Neuronal stem cell (in vitro differentiated cells): ENCODE measurements around the gene CGB1.

Experiments
- DNase-seq: peaks from one replicate; pipeline ENCODE4 v3.0.0-alpha.2; 2013; ENCODE audit warnings: low spot score
- H2AFZ ChIP-seq: one replicate; pipeline ENCODE4 v1.6.1; 2013; ENCODE audit warnings: mild to moderate bottlenecking, low read length, inconsistent platforms
- H2AK5ac ChIP-seq: 2 replicates; pipeline ENCODE4 v1.6.1; 2013; ENCODE audit warnings: low read depth, mild to moderate bottlenecking, inconsistent platforms, low read length, moderate library complexity, mixed read lengths
- H2BK120ac ChIP-seq: 2 replicates; pipeline ENCODE4 v1.6.1; 2013; ENCODE audit warnings: low read depth, mild to moderate bottlenecking, inconsistent platforms, low read length, moderate library complexity, mixed read lengths
- H2BK12ac ChIP-seq: one replicate; pipeline ENCODE4 v1.6.1; 2013; ENCODE audit warnings: low read length, inconsistent platforms
- H2BK15ac ChIP-seq: 2 replicates; pipeline ENCODE4 v1.6.1; 2013; ENCODE audit warnings: mild to moderate bottlenecking, low read length, inconsistent platforms, mixed read lengths
- H2BK5ac ChIP-seq: one replicate; pipeline ENCODE4 v1.6.1; 2013; ENCODE audit warnings: inconsistent platforms, mild to moderate bottlenecking, low read length, moderate library complexity
- H3K14ac ChIP-seq: one replicate; pipeline ENCODE4 v1.6.1; 2013; ENCODE audit warnings: low read length, inconsistent platforms
- H3K18ac ChIP-seq: 2 replicates; pipeline ENCODE4 v1.6.1; 2013; ENCODE audit warnings: low read length, inconsistent platforms
- H3K23ac ChIP-seq: 2 replicates; pipeline ENCODE4 v1.6.1; 2013; ENCODE audit warnings: low read depth, mild to moderate bottlenecking, mixed read lengths, low read length, inconsistent platforms; ENCODE audit not compliant: poor library complexity
- H3K27ac ChIP-seq: replicated peaks from 3 replicates; pipeline ENCODE4 v1.5.1; 2013; ENCODE audit warnings: low read length, inconsistent platforms
- H3K27me3 ChIP-seq, 3 experiments: 2 replicates each; pipeline ENCODE4 v1.6.1; 2013; ENCODE audit warnings: low read length in 3 of 3, mild to moderate bottlenecking in 2 of 3, inconsistent platforms in 1 of 3, low read depth in 1 of 3, mixed read lengths in 1 of 3, moderate library complexity in 1 of 3; ENCODE audit not compliant: control insufficient read depth in 3 of 3, insufficient read depth in 3 of 3
- H3K36me3 ChIP-seq, 2 donors: replicated peaks in 1 of 2; 2 replicates each; pipeline ENCODE4 v1.6.1; 2013; ENCODE audit warnings: low read length in 2 of 2; ENCODE audit not compliant: control insufficient read depth in 2 of 2, insufficient read depth in 2 of 2
- H3K4ac ChIP-seq: 2 replicates; pipeline ENCODE4 v1.6.1; 2013; ENCODE audit warnings: inconsistent platforms, mild to moderate bottlenecking, low read length, moderate library complexity
- H3K4me1 ChIP-seq, 2 donors: 1 replicate in 1 of 2; 2 replicates in 1 of 2; pipeline ENCODE4 v1.6.1; 2013; ENCODE audit warnings: low read length in 2 of 2, low read depth in 1 of 2; ENCODE audit not compliant: control insufficient read depth in 2 of 2, insufficient read depth in 1 of 2
- H3K4me2 ChIP-seq: one replicate; pipeline ENCODE4 v1.6.1; 2013; ENCODE audit warnings: mild to moderate bottlenecking, low read length, inconsistent platforms; ENCODE audit not compliant: insufficient read depth, poor library complexity, severe bottlenecking
- H3K4me3 ChIP-seq, 2 donors: 2 replicates each; pipeline ENCODE4 v1.5.1; 2013; ENCODE audit warnings: low read length in 2 of 2, mild to moderate bottlenecking in 2 of 2, inconsistent platforms in 1 of 2, moderate library complexity in 1 of 2
- H3K79me1 ChIP-seq: one replicate; pipeline ENCODE4 v1.6.1; 2013; ENCODE audit warnings: low read depth, mild to moderate bottlenecking, inconsistent platforms, low read length, moderate library complexity
- H3K9ac ChIP-seq: one replicate; pipeline ENCODE4 v1.6.1; 2013; ENCODE audit warnings: mild to moderate bottlenecking, low read depth, low read length, inconsistent platforms; ENCODE audit not compliant: poor library complexity
- H3K9me3 ChIP-seq, 2 donors: replicated peaks in 1 of 2; 2 replicates each; pipeline versions ENCODE3 to v1.6.1; 2013; ENCODE audit warnings: low read length in 2 of 2, mild to moderate bottlenecking in 2 of 2, inconsistent platforms in 1 of 2, low read depth in 1 of 2, mixed read lengths in 1 of 2, moderate library complexity in 1 of 2; ENCODE audit not compliant: control insufficient read depth in 2 of 2, insufficient read depth in 1 of 2
- H4K8ac ChIP-seq: one replicate; pipeline ENCODE4 v1.6.1; 2013; ENCODE audit warnings: low read depth, mild to moderate bottlenecking, inconsistent platforms, low read length, moderate library complexity
- H4K91ac ChIP-seq: one replicate; pipeline ENCODE4 v1.6.1; 2013; ENCODE audit warnings: low read length, low read depth, mild to moderate bottlenecking, inconsistent platforms; ENCODE audit not compliant: poor library complexity
- WGBS, 2 donors: extraction: QIAGEN DNeasy Blood & Tissue Kit; methylation state at CpG; one replicate each; pipeline ENCODE4 v1.1.7; 2013; ENCODE audit warnings: missing lambda C conversion rate in 2 of 2, mixed read lengths in 1 of 2; ENCODE audit not compliant: insufficient read length in 2 of 2, insufficient replicate concordance in 1 of 2; ENCODE audit errors: extremely low coverage in 2 of 2; 5-methylcytosine and 5-hydroxymethylcytosine counted together

The CGB1 gene

GRCh38 chr19:49006905-49007304 lies 29.8 kb downstream of the CGB1 start:
- Histone ChIP-seq H3K14ac (no peak overlapping the region), H3K27me3 (peaks cover 0 to 2% (median 0%) of the 10 kb centered on the region in 3 experiments), H3K4ac (no peak overlapping the region), H3K18ac (peak overlapping the region; percentile 38), H2BK120ac (no peak overlapping the region), H3K9me3 (no peaks in the 10 kb centered on the region), H3K27ac (no peak overlapping the region), H3K9ac (no peak overlapping the region), H3K79me1 (peaks cover 5% of the 10 kb centered on the region), H3K4me1 (no peaks in the 10 kb centered on the region), H2BK5ac (no peak overlapping the region), H2BK15ac (no peak overlapping the region), H3K23ac (no peak overlapping the region), H3K36me3 (peaks cover 56 to 83% of the 10 kb centered on the region in 2 donors), H4K91ac (no peak overlapping the region), H4K8ac (no peak overlapping the region), H2BK12ac (no peak overlapping the region), H3K4me3 (no peak overlapping the region), H2AK5ac (no peak overlapping the region), H2AFZ (no peak overlapping the region), H3K4me2 (no peak overlapping the region)
- no peak for DNase-seq
- no CpG with 5 or more reads among the region's 22 CpGs for WGBS, 2 donors

- no peak overlapping the region for H2BK15ac ChIP-seq
- no peak overlapping the region for H2BK120ac ChIP-seq
- H2AK5ac ChIP-seq = no peak overlapping the region
- no peak overlapping the region for H3K18ac ChIP-seq
- H3K9me3 ChIP-seq = no peaks in the 10 kb centered on the region
- peaks cover 3% of the 10 kb centered on the region for H3K79me1 ChIP-seq
- no peak overlapping the region for H3K9ac ChIP-seq
- no peak overlapping the region for H3K14ac ChIP-seq
- no peak overlapping the region for H3K4me2 ChIP-seq
- no peak for DNase-seq
- H3K4me1 ChIP-seq = no peaks in the 10 kb centered on the region
- H2BK12ac ChIP-seq = no peak overlapping the region
- H4K91ac ChIP-seq = no peak overlapping the region
- no peak overlapping the region for H2AFZ ChIP-seq
- no peak overlapping the region for H2BK5ac ChIP-seq
- H3K27me3 ChIP-seq = peaks cover 0 to 2% (median 0%) of the 10 kb centered on the region in 3 experiments
- H3K4me3 ChIP-seq = no peak overlapping the region
- no peak overlapping the region for H3K4ac ChIP-seq
- no peak overlapping the region for H4K8ac ChIP-seq
- no peak overlapping the region for H3K27ac ChIP-seq
- H3K23ac ChIP-seq = no peak overlapping the region
- H3K36me3 ChIP-seq = peaks cover 45 to 72% of the 10 kb centered on the region in 2 donors
- no CpG with 5 or more reads among the region's 7 CpGs for WGBS, 2 donors
These were observed 31.6 kb downstream of the CGB1 start for GRCh38 chr19:49004964-49005614.

DNA sequence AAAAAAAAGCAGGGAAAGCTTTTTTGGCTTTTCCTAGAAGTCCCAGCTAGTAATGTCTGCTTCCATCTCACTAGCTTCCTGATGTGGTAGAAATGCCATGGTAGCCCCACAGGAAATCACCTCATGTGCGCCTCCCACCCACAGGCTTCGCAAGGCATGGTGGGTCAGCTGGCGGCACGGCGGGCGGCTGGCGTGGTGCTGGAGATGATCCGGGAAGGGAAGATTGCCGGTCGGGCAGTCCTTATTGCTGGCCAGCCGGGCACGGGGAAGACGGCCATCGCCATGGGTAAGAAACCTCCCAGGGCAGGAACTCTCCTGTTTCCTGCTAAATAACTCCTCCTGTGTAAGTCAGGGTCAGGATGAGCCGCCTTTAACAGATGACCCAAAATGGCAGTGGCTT lies 32.6 kb downstream of the CGB1 start:
- Histone ChIP-seq H2AK5ac (no peak overlapping the region), H3K9me3 (no peaks in the 10 kb centered on the region), H3K27me3 (peaks cover 0 to 2% (median 0%) of the 10 kb centered on the region in 3 experiments), H4K91ac (no peak overlapping the region), H3K18ac (no peak overlapping the region), H2BK120ac (no peak overlapping the region), H2BK15ac (no peak overlapping the region), H3K79me1 (peaks cover 3% of the 10 kb centered on the region), H3K4me3 (no peak overlapping the region), H3K4me1 (no peaks in the 10 kb centered on the region), H3K14ac (no peak overlapping the region), H4K8ac (no peak overlapping the region), H3K27ac (no peak overlapping the region), H2BK5ac (no peak overlapping the region), H3K9ac (no peak overlapping the region), H3K23ac (no peak overlapping the region), H3K4me2 (no peak overlapping the region), H3K4ac (no peak overlapping the region), H3K36me3 (peaks cover 37 to 65% of the 10 kb centered on the region in 2 donors), H2BK12ac (no peak overlapping the region), H2AFZ (no peak overlapping the region)
- WGBS, 2 donors = no CpG with 5 or more reads among the region's 15 CpGs
- no peak for DNase-seq

- H3K27ac ChIP-seq = no peak overlapping the region
- H3K9me3 ChIP-seq = no peaks in the 10 kb centered on the region
- no peak overlapping the region for H4K91ac ChIP-seq
- H3K36me3 ChIP-seq = peaks cover 13 to 34% of the 10 kb centered on the region in 2 donors
- H3K4ac ChIP-seq = no peak overlapping the region
- WGBS, 2 donors = no CpG with 5 or more reads among the region's 16 CpGs
- H3K79me1 ChIP-seq = peaks cover 2% of the 10 kb centered on the region
- no peak overlapping the region for H3K4me2 ChIP-seq
- peaks cover 2 to 4% of the 10 kb centered on the region in 2 donors for H3K4me1 ChIP-seq
- H4K8ac ChIP-seq = no peak overlapping the region
- no peak overlapping the region for H2BK12ac ChIP-seq
- H3K4me3 ChIP-seq = no peak overlapping the region
- peak; percentile 65 for DNase-seq
- no peak overlapping the region for H3K18ac ChIP-seq
- H2BK15ac ChIP-seq = no peak overlapping the region
- no peak overlapping the region for H3K14ac ChIP-seq
- peak overlapping the region; percentile 8 for H3K23ac ChIP-seq
- no peak overlapping the region for H2AK5ac ChIP-seq
- H2BK5ac ChIP-seq = no peak overlapping the region
- no peak overlapping the region for H2BK120ac ChIP-seq
- no peak overlapping the region for H3K9ac ChIP-seq
- H3K27me3 ChIP-seq = no peaks in the 10 kb centered on the region
- H2AFZ ChIP-seq = no peak overlapping the region
These were observed 37.0 kb downstream of the CGB1 start for GRCh38 chr19:48999481-49000325.
